GM12872 (cell line): ENCODE results near the gene SH3D21.

Experiments used
- TF ChIP-seq, protein P1 (sequence below): IDR thresholded peaks from 3 replicates; pipeline ENCODE4 v1.5.1; 2011; ENCODE audit warnings: low read depth, mild to moderate bottlenecking, low read length, moderate library complexity; ENCODE audit not compliant: insufficient read depth

SH3D21 gene

DNA sequence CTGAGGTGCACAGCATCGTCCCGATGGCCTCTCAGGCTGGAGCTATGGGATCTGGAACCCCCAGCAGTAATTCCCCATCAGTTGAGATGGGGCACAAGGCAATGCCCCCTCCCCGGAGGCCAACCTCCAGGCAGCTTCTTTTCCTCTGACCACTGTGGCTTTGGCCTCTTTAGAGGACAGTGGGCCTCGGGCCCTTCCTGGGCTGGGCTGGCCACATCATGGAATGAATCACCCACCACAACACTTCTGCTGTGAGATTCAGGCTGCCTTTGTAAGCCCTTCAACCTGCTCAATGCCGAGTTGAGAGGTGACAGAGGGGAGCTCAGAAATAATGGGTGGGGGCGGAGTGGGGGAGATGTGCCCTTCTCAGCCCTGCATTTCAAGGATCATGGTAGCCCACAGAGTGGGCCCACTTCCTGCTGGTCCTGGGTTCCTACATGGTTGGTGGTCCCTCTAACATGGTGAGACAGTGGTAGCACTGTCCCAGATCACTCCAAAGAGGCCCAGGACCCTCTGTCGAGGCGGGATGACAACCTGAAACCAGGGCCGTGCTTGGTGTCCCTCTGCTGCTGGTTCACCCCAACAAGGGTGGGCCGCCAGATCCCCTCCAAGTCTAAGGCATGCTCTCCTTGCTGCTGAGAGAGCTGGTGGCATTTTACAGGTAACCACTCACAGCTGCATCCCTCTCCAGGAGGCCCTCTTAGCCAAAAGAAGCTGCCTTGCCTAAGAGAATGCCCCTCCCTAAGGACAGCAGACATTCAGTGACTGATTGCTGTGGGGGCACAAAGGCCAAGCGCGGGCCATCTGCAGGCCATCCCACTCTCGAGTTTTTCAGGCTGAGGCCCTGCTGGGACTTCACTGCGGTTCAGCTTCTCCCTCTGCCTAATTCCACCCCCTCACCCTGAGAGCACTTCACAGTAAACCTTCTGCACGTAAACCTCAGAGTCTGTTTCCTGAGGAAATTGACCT is 47.0 kb downstream of the SH3D21 start:
- TF ChIP-seq, protein P1, sequence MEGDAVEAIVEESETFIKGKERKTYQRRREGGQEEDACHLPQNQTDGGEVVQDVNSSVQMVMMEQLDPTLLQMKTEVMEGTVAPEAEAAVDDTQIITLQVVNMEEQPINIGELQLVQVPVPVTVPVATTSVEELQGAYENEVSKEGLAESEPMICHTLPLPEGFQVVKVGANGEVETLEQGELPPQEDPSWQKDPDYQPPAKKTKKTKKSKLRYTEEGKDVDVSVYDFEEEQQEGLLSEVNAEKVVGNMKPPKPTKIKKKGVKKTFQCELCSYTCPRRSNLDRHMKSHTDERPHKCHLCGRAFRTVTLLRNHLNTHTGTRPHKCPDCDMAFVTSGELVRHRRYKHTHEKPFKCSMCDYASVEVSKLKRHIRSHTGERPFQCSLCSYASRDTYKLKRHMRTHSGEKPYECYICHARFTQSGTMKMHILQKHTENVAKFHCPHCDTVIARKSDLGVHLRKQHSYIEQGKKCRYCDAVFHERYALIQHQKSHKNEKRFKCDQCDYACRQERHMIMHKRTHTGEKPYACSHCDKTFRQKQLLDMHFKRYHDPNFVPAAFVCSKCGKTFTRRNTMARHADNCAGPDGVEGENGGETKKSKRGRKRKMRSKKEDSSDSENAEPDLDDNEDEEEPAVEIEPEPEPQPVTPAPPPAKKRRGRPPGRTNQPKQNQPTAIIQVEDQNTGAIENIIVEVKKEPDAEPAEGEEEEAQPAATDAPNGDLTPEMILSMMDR = no peak

DNA sequence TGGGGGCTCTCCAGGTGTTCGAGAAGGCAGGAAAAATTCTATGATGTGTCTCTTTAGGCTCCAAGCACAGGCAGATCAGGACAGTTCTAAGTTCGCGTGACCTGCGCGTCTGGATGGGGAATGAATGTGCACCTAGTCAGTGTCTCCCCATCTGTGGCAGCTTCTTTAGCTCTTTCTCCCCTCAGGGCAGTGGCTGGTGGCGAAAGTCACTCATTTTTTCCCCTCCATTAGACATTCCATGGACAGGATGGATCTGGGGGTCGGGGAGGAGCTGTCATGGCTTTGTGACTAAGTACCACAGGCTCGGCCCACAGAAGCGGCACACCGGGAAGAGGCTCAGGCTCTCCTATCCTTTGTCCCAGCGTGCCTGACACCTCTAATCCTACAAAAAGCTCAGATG is 48.3 kb downstream of the SH3D21 start:
- TF ChIP-seq, protein P1 = no peak

DNA sequence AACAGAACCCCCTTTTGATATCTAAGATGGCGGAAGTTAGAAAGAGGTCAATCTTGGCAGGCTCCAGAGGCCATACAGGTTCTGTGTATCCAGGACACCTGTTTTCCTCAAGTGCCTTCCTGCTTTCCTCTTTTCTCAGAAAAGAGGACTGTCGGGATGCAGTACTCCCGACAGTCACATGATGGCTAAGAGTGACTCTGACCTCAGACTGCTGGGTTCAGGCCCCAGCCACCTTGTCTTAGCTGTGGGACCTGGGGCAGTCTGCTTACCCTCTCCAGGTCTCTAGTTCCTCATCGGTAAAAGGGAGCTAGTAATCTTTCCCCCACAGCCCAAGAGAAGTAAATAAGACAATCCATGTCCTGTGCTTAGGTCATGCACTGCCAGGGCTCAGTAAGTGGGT is 49.6 kb downstream of the SH3D21 start:
- TF ChIP-seq, protein P1 = no peak

DNA sequence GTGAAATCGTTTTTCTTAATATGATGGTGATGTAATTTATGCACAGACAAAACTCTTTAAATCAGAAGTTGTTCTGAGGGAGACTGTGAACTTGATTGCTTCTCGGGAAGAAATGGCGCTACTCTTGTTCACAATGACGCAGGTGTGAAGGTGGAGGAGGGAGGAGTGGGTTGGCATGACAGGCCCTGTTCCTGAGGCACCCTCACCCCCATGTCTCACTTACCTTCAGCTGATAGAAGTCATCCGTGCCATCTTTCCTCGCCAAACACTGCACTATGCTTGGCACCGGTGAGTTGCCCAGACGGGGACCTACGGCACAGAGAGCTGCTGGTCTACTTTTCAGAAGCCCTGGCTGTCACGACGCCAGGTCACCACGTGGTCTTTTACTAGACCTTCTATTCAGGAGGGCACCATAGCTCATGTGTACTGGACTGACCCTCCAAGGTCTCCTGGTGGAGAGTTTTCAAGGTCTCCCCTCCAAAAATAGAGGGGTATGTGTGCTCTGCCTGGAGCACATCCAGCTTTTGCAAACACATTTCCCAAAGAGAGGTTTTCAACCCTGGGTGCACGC is 52.4 kb downstream of the SH3D21 start:
- TF ChIP-seq, protein P1 = no peak

DNA sequence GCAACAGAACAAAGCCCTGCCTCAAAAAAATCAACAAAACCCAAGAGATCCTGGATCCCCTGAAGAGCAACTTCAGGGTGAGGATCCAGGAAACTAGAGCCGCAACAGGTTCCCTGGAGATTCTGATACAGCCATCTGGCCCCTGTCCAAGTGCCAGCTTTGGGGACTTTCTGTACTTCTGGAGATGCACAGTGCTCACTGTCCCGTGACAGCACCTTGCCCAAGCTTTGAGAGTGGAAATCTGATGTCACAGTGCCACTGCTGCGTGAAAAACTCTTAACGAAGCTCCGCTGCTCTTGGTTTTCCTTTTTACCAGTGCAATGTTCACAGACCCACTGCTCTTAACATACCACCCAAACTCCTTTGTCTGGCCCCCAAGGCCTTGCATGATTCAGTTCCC is 53.2 kb downstream of the SH3D21 start:
- TF ChIP-seq, protein P1 = no peak

DNA sequence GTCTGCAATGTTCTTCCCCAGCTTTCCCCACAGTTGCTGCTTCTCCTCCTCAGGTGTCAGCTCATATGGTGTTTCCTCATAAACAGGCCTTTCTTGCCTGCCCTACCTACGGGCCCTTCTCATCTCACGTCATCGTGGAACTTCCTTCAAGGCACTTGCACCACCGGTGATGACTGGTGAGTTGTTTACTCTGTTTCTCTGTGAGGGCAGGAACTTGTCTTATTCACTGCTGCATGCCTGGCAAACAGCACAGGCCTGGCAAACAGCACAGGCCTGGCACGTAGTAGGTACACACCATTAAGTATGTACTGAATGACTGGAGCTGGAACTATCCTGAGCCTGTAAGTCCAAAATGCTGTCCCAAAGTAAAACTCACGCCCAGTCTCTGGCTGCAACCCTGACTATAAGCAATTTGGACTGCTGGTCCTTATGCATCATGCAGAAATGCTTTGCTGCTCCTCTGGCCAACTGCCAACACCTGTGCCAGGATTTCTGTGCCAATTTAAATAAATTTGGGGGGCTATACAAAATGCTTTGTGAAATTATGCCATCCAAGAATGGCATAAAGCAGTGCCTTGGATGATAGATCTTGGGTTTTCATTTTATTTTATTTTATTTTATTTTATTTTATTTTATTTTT is 53.9 kb downstream of the SH3D21 start:
- TF ChIP-seq, protein P1 = no peak

DNA sequence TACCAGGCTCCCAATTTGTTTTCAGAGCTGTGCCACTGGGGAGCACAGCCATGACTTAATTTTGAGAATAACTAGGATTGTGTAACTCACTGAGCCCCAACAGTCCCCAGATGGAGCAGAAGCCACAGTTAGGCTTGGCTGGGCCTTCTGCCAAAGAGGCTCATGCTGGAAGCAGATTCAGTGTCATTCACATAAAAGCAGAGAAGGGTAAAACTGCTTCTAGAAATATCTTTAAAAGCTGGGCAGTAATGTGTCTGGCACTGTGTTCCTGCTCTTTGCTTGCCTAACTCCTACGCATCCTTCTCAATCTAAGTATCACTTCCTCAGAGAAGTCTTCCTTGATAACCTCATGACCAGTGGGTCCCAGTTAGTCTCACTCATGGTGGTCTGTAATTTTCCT is 59.2 kb downstream of the SH3D21 start:
- TF ChIP-seq, protein P1 = no peak
